Mucosa of rectum (tissue), 2 donors: ENCODE data around the gene PTPN18.

Experiments used
- H3K27ac ChIP-seq, 2 donors: one replicate each; pipeline ENCODE4 v1.7.0; 2013; ENCODE audit warnings: inconsistent platforms in 2 of 2, low read depth in 2 of 2, low read length in 2 of 2
- H3K27me3 ChIP-seq, 2 donors: one replicate each; pipeline ENCODE4 v1.7.0; 2013; ENCODE audit warnings: low read length in 2 of 2; ENCODE audit not compliant: control insufficient read depth in 2 of 2, insufficient read depth in 2 of 2
- H3K36me3 ChIP-seq, 2 donors: one replicate each; pipeline ENCODE4 v1.7.0; 2013; ENCODE audit warnings: low read length in 2 of 2; ENCODE audit not compliant: control insufficient read depth in 2 of 2, insufficient read depth in 2 of 2
- H3K4me1 ChIP-seq, 2 donors: one replicate each; pipeline ENCODE4 v1.7.0; 2013; ENCODE audit warnings: low read length in 2 of 2, mild to moderate bottlenecking in 1 of 2; ENCODE audit not compliant: control insufficient read depth in 2 of 2, insufficient read depth in 2 of 2
- H3K4me3 ChIP-seq, 2 donors: one replicate each; pipeline ENCODE4 v1.7.0; 2013; ENCODE audit warnings: low read length in 2 of 2
- H3K9ac ChIP-seq, 2 donors: one replicate each; pipeline ENCODE4 v1.7.0; 2013; ENCODE audit warnings: low read length in 2 of 2, low read depth in 1 of 2, mild to moderate bottlenecking in 1 of 2
- H3K9me3 ChIP-seq, 2 donors: one replicate each; pipeline ENCODE4 v1.7.0; 2013; ENCODE audit warnings: low read length in 2 of 2; ENCODE audit not compliant: control insufficient read depth in 2 of 2
- donor health status: healthy.
- donor health status: Normal muscosa, but diverticular disease.

The PTPN18 gene

GRCh38 chr2:130339885-130340745, 15.7 kb upstream of the PTPN18 start:
- Histone ChIP-seq H3K9me3 (no peaks in the 10 kb centered on the region), H3K36me3 (peaks cover 18 to 30% of the 10 kb centered on the region in 2 donors), H3K4me1 (peaks cover 6 to 12% of the 10 kb centered on the region in 2 donors), H3K27ac (no peak overlapping the region), H3K27me3 (no peaks in the 10 kb centered on the region), H3K9ac (no peak overlapping the region), H3K4me3 (no peak overlapping the region)

GRCh38 chr2:130341562-130342019, 14.3 kb upstream of the PTPN18 start:
- no peaks in the 10 kb centered on the region for H3K9me3 ChIP-seq
- peak overlapping the region; percentile 71 to 87 for H3K9ac ChIP-seq
- H3K27me3 ChIP-seq: no peaks in the 10 kb centered on the region
- H3K27ac ChIP-seq: peak overlapping the region; percentile 89 to 94
- peaks cover 6 to 12% of the 10 kb centered on the region in 2 donors for H3K4me1 ChIP-seq
- H3K36me3 ChIP-seq: peaks cover 33 to 45% of the 10 kb centered on the region in 2 donors
- peak overlapping the region; percentile 87 to 98 for H3K4me3 ChIP-seq

- H3K27ac ChIP-seq: peak overlapping the region; percentile 89 to 94
- no peaks in the 10 kb centered on the region for H3K9me3 ChIP-seq
- H3K4me3 ChIP-seq: peak overlapping the region; percentile 87 to 98
- H3K4me1 ChIP-seq: peaks cover 6 to 12% of the 10 kb centered on the region in 2 donors
- H3K27me3 ChIP-seq: no peaks in the 10 kb centered on the region
- H3K9ac ChIP-seq: peak overlapping the region; percentile 71 to 87
- peaks cover 38 to 48% of the 10 kb centered on the region in 2 donors for H3K36me3 ChIP-seq
These were observed 13.8 kb upstream of the PTPN18 start for GRCh38 chr2:130342020-130342532.

- Histone ChIP-seq H3K4me1 (peaks cover 6 to 12% of the 10 kb centered on the region in 2 donors), H3K27me3 (no peaks in the 10 kb centered on the region), H3K9me3 (no peaks in the 10 kb centered on the region), H3K4me3 (peak within 1 kb of the TSS; percentile 87 to 98), H3K27ac (peak within 1 kb of the TSS; percentile 89 to 94), H3K9ac (peak within 1 kb of the TSS; percentile 71 to 87), H3K36me3 (peaks cover 43 to 54% of the 10 kb centered on the region in 2 donors)
These were observed 13.2 kb upstream of the PTPN18 start, which contains the start of gene IMP4 for GRCh38 chr2:130342533-130343275. IMP4 (plus strand) TSS chr2:130342897; CDS start chr2:130342933, 36 bp downstream.

GRCh38 chr2:130344578-130344977, 11.3 kb upstream of the PTPN18 start:
- H3K9ac ChIP-seq: no peak overlapping the region
- no peaks in the 10 kb centered on the region for H3K27me3 ChIP-seq
- no peaks in the 10 kb centered on the region for H3K9me3 ChIP-seq
- H3K4me1 ChIP-seq: peaks cover 6 to 12% of the 10 kb centered on the region in 2 donors
- no peak overlapping the region for H3K27ac ChIP-seq
- H3K4me3 ChIP-seq: no peak overlapping the region
- peaks cover 38 to 45% of the 10 kb centered on the region in 2 donors for H3K36me3 ChIP-seq

- peaks cover 38 to 39% of the 10 kb centered on the region in 2 donors for H3K36me3 ChIP-seq
- no peaks in the 10 kb centered on the region for H3K27me3 ChIP-seq
- H3K9me3 ChIP-seq: no peaks in the 10 kb centered on the region
- no peak overlapping the region for H3K27ac ChIP-seq
- H3K4me3 ChIP-seq: no peak overlapping the region
- H3K9ac ChIP-seq: no peak overlapping the region
- H3K4me1 ChIP-seq: peaks cover 6 to 12% of the 10 kb centered on the region in 2 donors
These were observed 10.8 kb upstream of the PTPN18 start for GRCh38 chr2:130345091-130345490.

GRCh38 chr2:130345611-130346010, 10.2 kb upstream of the PTPN18 start:
- peaks cover 6 to 12% of the 10 kb centered on the region in 2 donors for H3K4me1 ChIP-seq
- H3K27me3 ChIP-seq: no peaks in the 10 kb centered on the region
- peaks cover 38 to 39% of the 10 kb centered on the region in 2 donors for H3K36me3 ChIP-seq
- H3K9me3 ChIP-seq: no peaks in the 10 kb centered on the region
- no peak overlapping the region for H3K27ac ChIP-seq
- no peak overlapping the region for H3K9ac ChIP-seq
- H3K4me3 ChIP-seq: no peak overlapping the region

- Histone ChIP-seq H3K27ac (no peak overlapping the region), H3K36me3 (peaks cover 38 to 39% of the 10 kb centered on the region in 2 donors), H3K9me3 (no peaks in the 10 kb centered on the region), H3K9ac (no peak overlapping the region), H3K4me3 (no peak overlapping the region), H3K27me3 (no peaks in the 10 kb centered on the region), H3K4me1 (peaks cover 3 to 10% of the 10 kb centered on the region in 2 donors)
These were observed 9.7 kb upstream of the PTPN18 start for GRCh38 chr2:130346041-130346740.

- peaks cover 0 to 7% of the 10 kb centered on the region in 2 donors for H3K4me1 ChIP-seq
- no peak overlapping the region for H3K9ac ChIP-seq
- H3K36me3 ChIP-seq: peaks cover 38 to 39% of the 10 kb centered on the region in 2 donors
- H3K9me3 ChIP-seq: no peaks in the 10 kb centered on the region
- H3K27me3 ChIP-seq: no peaks in the 10 kb centered on the region
- H3K4me3 ChIP-seq: no peak overlapping the region
- no peak overlapping the region for H3K27ac ChIP-seq
These were observed 9.2 kb upstream of the PTPN18 start for GRCh38 chr2:130346741-130347066.
